NCI-H1436 (cell line): ENCODE results near the gene SSH3.
A peak's percentile ranks its signal among the peaks of the same experiment; 100 is the strongest.

Experiments used
- DNase-seq: peaks from one replicate; lab custom pipeline; 2025; lab: John Stamatoyannopoulos, UW

The SSH3 gene, protein sequence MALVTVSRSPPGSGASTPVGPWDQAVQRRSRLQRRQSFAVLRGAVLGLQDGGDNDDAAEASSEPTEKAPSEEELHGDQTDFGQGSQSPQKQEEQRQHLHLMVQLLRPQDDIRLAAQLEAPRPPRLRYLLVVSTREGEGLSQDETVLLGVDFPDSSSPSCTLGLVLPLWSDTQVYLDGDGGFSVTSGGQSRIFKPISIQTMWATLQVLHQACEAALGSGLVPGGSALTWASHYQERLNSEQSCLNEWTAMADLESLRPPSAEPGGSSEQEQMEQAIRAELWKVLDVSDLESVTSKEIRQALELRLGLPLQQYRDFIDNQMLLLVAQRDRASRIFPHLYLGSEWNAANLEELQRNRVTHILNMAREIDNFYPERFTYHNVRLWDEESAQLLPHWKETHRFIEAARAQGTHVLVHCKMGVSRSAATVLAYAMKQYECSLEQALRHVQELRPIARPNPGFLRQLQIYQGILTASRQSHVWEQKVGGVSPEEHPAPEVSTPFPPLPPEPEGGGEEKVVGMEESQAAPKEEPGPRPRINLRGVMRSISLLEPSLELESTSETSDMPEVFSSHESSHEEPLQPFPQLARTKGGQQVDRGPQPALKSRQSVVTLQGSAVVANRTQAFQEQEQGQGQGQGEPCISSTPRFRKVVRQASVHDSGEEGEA

GRCh38 chr11:67303132-67303834 lies at the start of gene SSH3:
TSS of gene SSH3 (plus strand) at chr11:67303530. CDS start at chr11:67303626, 96 bp downstream.
- peak; percentile 18 for DNase-seq

DNA sequence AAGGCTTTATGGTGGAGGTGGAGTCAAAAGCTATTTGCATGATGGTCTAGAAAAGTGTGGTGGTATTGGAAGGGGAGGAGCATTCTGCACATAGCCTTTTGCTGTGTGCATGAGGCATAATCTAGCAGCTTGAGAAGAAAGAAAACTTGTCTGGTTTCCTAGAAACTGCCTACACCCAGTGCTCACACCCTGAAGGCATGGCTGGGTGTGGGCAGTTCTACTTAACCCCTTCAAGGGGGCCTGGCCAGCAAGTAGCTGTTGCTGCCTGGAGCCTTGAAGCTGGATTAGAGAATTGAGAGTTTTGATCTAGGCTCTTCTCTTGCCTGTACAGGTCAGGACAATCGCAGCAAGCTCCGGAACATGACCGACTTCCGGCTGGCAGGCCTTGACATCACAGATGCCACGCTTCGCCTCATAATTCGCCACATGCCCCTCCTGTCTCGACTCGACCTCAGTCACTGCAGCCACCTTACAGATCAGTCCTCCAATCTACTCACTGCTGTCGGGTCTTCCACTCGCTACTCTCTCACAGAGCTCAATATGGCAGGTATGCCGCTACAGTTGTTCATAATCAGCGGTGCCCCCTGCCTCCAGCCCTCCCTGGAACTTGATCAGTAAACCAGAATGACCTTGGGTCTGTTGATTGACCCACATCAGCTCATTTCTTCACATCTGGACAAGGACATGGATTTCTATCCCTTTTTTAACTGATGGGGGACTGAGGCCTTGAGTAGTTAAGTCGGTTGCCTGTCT lies 49.3 kb upstream of the SSH3 start:
- DNase-seq = no peak

DNA sequence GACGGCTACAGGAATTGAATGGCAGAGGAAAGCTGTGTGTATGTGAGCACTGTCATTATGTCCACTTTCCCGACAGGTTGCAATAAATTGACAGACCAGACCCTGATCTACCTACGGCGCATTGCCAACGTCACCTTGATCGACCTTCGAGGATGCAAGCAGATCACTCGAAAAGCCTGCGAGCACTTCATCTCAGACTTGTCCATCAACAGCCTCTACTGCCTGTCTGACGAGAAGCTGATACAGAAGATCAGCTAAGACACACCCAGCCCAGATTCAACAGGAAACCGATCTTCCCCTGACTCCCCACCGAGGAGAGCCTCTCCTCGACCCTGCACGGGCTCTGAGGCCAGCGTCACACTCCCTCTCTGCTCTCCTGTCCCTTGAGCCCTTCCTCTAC lies 48.5 kb upstream of the SSH3 start:
- no peak for DNase-seq

- DNase-seq = no peak
These were observed 48.0 kb upstream of the SSH3 start for GRCh38 chr11:67255353-67255752.

GRCh38 chr11:67255864-67256263 lies 47.5 kb upstream of the SSH3 start:
- no peak for DNase-seq

DNA sequence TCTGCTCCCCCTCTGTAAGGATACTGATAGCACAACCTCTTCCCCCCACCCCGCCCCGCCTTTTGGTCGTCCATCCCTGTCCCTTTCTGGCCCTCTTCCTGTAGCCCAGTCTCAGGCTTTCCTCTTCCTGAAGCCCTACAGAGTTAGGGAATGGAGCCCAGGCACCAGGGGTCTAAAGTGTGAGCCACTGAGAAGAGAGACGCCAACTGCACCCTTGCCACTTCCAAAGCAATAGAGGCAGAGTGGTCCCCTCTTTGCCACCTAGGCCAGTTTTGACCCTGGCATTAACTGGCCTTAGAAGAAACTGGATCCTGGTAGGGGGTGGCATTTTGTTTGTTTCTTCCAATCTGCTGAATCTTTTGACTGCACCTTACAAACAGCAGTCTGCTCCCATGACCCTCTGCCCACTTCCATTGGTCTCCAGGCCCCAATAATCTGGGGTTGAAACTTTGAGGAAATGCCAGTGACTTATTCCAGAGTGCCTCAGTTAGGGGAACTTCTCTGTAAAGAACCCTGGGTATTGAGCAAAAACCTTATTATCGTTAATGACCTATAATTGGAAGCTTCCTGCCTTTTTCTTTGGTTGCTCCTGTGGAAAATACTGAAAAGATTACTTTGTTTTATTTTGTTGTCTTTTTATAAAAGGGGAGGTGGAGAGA lies 46.7 kb upstream of the SSH3 start:
- DNase-seq = no peak

- DNase-seq = no peak
These were observed 42.9 kb upstream of the SSH3 start for GRCh38 chr11:67260406-67260805.

DNA sequence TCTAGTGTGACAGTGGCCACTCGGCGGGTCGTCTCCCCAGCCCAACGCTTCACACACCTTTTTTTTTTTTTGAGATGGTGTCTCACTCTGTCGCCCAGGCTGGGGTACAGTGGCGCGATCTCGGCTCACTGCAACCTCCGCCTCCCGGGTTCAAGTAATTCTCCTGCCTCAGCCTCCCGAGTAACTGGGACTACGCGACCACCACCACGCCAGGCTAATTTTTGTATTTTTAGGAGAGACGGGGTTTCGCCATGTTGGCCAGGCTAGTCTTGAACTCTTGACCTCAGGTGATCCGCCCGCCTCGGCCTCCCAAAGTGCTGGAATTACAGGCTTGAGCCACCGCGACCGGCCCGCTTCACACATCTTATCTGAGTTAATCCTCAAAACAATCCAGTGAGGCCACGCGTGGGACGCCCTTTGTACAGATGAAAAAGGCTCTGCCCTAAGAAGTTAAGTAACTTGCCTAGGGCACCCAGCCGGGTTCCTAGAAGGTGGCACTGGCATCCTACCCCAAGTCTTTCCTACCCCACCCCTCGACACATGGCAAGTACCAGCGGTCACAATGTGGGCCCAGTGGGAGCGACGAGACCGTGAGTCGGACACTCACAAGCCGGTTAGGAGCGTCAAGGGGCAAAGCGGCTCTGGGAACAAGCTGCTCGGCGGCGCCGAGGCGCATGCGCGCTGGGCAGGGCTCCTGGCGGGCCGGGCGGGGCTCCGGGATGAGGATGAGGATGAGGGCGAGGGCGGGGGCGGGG lies 42.3 kb upstream of the SSH3 start:
- DNase-seq = peak; percentile 53

GRCh38 chr11:67261640-67261945 lies 41.7 kb upstream of the SSH3 start:
- no peak for DNase-seq

DNA sequence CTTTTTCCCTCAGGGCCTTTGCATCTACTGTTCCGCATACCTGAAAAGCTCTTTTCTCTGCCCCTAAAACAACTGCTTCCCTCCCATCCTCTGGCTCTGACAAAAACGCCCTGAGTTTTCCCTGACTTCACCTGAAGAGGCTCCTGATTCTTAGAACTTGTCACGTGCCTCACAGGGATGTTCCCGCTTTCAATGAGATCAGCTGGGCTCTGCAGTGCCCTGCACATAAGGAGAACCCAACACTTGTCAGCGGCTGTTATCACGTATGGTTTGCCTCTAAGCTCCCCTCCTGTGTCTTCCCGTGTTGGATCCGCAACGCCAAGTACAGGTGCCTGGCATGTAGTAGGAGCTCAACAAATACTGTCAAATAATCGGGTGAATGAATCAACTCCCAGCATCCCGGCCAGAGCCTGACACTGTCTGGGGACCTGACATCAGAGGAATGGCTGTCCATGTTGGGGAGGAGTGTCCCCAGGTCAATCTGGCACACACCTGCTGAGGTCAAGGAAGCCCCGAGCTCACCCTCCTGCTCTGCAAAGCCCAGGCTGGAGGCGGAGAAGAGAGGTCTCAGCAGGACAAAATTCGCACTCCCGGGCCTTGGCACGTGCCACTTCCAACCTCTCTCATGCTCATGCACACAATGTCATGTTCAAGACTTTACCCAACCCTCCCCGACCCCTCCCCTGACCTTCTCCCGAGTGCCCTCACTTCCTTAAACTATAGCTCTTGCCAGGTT lies 41.2 kb upstream of the SSH3 start:
- no peak for DNase-seq

GRCh38 chr11:67262731-67263675 lies 40.3 kb upstream of the SSH3 start:
- DNase-seq = peak; percentile 65

DNA sequence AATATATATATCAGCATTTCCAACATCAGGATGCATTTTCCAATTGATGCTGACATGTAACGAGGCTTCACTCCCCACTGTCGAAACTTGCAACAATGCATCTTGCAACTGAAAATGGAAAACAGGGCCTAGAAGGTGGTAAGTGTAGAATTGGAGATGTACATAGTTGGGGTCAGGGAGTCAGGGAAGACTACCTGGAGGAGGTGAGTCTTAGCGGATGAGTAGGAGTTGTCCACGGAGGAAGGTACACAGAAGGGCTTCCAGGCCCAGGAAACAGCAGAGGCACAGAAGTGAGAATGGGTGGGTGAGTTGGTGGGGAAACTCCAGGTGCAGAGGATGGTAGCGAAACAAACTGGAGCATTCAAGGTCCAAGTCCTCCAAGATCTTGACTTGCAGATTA lies 39.1 kb upstream of the SSH3 start:
- DNase-seq = no peak

GRCh38 chr11:67264877-67265632 lies 38.3 kb upstream of the SSH3 start:
- DNase-seq = no peak

DNA sequence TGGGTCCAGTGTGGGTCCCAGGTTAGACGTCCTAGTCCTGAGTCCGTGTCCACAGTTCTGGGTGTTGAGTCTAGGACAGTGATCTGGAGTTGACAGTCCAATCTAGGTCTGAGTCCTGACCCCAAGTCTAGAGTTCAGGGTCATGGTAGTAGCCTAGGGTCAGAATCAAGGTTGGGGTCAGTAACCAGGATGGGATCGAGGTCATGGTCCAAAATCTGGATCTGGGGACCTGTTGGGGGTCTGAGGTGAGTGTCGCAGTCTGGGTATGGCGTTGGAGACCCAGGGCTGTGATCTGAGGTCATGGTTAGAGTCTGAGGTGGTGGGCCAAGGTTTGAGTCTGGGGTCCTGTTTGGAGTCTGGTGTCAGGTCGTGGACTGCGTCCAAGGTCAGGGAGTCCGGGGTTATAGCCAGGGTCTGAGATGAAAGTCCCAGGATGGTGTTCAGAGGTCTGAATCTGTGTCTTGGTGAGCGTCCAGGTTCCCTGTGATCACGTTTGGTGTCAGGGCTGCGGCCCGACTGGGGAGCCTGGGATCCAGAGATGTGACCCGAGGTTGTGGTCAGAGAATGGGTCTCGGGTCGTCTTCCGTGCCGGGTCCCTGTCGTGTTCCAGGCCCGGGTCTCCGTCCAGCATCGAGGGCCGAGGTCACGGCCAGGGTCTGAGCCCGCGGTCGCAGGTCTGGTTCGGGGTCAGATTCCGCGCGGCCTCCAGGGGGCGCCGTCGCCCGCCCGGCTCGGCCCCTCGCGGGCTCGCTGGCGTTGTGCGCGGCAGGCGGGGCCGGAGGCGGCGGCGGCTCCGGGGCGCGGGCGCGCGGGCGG lies 37.5 kb upstream of the SSH3 start:
- DNase-seq = no peak

DNA sequence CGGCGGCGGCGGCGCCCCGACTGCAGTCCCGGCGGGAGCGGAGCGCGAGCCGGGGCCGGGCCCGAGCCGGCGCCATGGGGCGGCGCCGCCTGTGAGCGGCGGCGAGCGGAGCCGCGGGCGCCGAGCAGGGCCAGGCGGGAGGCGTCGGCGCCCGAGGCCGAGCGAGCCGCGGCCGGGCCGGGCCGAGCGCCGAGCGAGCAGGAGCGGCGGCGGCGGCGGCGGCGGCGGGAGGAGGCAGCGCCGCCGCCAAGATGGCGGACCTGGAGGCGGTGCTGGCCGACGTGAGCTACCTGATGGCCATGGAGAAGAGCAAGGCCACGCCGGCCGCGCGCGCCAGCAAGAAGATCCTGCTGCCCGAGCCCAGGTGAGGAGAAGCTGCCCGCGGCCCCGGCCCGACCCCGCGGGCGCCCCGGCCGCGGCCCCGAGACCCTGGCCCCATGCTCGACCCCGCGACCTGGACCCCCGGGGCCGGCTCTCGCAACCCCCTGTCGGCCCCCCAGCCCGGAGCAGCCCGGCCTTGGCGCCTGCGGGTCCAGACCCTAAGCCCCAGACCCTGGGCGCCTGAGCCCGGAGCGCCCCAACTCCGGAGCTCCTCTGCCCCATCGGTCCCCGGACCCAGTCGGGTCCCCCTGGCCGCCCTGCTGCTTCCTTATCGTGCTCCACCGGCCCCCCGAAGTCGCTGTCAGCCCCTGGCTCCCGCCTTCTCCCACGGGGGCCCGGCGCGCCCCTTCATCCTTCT lies 36.7 kb upstream of the SSH3 start, which contains the start of gene GRK2:
Gene GRK2, plus strand, starts transcription at position 25 of the 739 bp plus-strand sequence. Its CDS starts 227 bp downstream, at position 252.
- no peak for DNase-seq

DNA sequence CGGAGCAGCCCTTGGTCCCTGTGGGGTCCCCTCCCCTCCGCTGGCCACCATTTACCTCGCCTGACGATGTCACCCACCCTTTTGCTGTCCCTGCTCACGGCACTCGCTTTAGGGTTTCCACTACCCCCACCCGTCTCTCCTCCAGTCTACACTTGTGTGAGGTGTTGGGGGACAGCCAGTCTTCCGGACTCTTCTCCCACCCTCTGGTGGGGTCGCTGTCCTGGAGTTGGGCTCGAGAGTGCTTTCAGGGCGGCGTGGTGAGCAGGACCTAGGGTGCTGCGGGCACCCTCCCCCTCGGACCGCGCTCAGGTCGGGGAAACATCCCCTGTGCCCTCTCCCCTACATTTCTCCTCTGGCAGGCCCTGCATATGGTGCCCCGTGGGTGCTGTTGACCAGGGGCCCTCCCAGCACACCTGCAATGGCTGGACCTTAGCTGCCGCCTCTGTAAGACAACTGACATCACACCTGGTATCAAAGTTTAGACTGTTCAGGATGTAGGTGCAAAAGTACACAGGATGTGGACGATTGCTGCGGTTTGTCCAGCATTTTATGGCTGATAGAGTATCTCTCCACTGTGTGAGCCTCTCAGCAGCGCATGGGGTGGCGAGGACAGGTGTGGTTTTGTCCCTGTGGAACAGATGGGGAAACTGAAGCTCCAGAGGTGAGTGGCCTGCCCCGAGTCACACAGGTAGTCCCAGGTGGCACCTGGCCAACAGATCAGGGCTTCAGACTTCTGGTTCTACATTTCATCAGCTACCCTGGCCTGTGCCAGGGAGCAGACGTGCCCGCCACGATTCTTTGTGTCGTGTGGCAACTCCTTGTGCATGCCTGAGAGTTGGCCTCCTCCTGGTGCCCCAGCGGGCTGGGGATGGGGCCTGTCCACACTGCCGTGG lies 35.9 kb upstream of the SSH3 start:
- DNase-seq = no peak
